GM19025 (cell line): ENCODE data around the gene CCDC137.

Experiments used
- ATAC-seq: cut with Tn5 transposase; IDR thresholded peaks from one replicate; pipeline ENCODE4 v1.9.1; 2021; ENCODE audit warnings: mild to moderate bottlenecking, low read depth, moderate library complexity; ENCODE audit not compliant: unreplicated experiment

Gene CCDC137

GRCh38 chr17:81700353-81701287 is 34.1 kb downstream of the CCDC137 start:
- no peak for ATAC-seq

- no peak for ATAC-seq
These were observed 34.9 kb downstream of the CCDC137 start for GRCh38 chr17:81701288-81702071.

- peak; percentile 78 for ATAC-seq
These were observed 36.6 kb downstream of the CCDC137 start, which contains the start of gene MRPL12 for GRCh38 chr17:81702934-81703746. Gene MRPL12 (plus strand): TSS chr17:81703367. CDS start chr17:81703502, 135 bp downstream.

- no peak for ATAC-seq
These were observed 37.5 kb downstream of the CCDC137 start for GRCh38 chr17:81703747-81704654.

- ATAC-seq = no peak
These were observed 39.1 kb downstream of the CCDC137 start for GRCh38 chr17:81705518-81706231.

GRCh38 chr17:81706232-81706611 is 39.7 kb downstream of the CCDC137 start:
- ATAC-seq = no peak

- no peak for ATAC-seq
These were observed 40.5 kb downstream of the CCDC137 start for GRCh38 chr17:81706757-81707624.

GRCh38 chr17:81707725-81708646 is 41.4 kb downstream of the CCDC137 start:
- no peak for ATAC-seq

GRCh38 chr17:81708739-81709185 is 42.2 kb downstream of the CCDC137 start:
- ATAC-seq = no peak

- ATAC-seq = no peak
These were observed 44.2 kb downstream of the CCDC137 start for GRCh38 chr17:81710514-81711308.

GRCh38 chr17:81711814-81712467 is 45.4 kb downstream of the CCDC137 start, which contains the start of gene SLC25A10:
Gene SLC25A10 (plus strand): TSS chr17:81712284. CDS start chr17:81712427, 143 bp downstream.
- ATAC-seq = peak; percentile 78

GRCh38 chr17:81712468-81713003 is 46.0 kb downstream of the CCDC137 start:
- peak; percentile 19 for ATAC-seq

GRCh38 chr17:81713004-81713555 is 46.5 kb downstream of the CCDC137 start:
- no peak for ATAC-seq

- no peak for ATAC-seq
These were observed 47.2 kb downstream of the CCDC137 start for GRCh38 chr17:81713556-81714411.
